Thyroid gland (tissue), 4 donors: Measurements from ENCODE around the gene RIMBP2.

Experiments used
- CTCF ChIP-seq, 6 experiments: fragments of 200-600 bp in 3 of 6; fragments of 450-650 bp in 3 of 6; sonication (generic) in 3 of 6; IDR thresholded peaks; one replicate each; pipeline ENCODE4 v1.5.1; 2016 to 2019; ENCODE audit warnings: antibody characterized with exemption in 6 of 6, mild to moderate bottlenecking in 2 of 6, inconsistent platforms in 1 of 6, moderate library complexity in 1 of 6
- POLR2A ChIP-seq, 2 donors: fragments of 450-650 bp; IDR thresholded peaks; one replicate each; pipeline ENCODE4 v1.6.1; 2017; ENCODE audit warnings: antibody characterized with exemption in 2 of 2, mild to moderate bottlenecking in 2 of 2, moderate library complexity in 1 of 2

- no peak for TF ChIP-seq CTCF (IDR thresholded peaks at IDR 0.05)
- TF ChIP-seq POLR2A (IDR thresholded peaks at IDR 0.05), result no peak
Measured at GRCh38 chr12:130620281-130620680, 95.8 kb downstream of the RIMBP2 start.
